ENCODE data around the gene NT5C2.
"Not testable (repeated sequence)": the region's sequence is repeated elsewhere in the genome, so short reads cannot be mapped to it uniquely, and the experiment has no call there.

Gene NT5C2

GRCh38 chr10:103140469-103140868 lies 52.6 kb downstream of the NT5C2 start:
- Histone ChIP-seq H3K27ac (no peak overlapping the region), H3K4me3 (no peak overlapping the region)

GRCh38 chr10:103139803-103140202 lies 53.3 kb downstream of the NT5C2 start:
- Histone ChIP-seq H3K27ac (no peak overlapping the region), H3K4me3 (no peak overlapping the region)

- H3K27ac ChIP-seq, H3K4me3 ChIP-seq: not testable (repeated sequence)
These were observed 57.9 kb downstream of the NT5C2 start for GRCh38 chr10:103135168-103135567.

GRCh38 chr10:103130910-103131309 lies 62.2 kb downstream of the NT5C2 start:
- Histone ChIP-seq H3K4me3 (no peak overlapping the region), H3K27ac (peak overlapping the region in 1 of 21 experiments; percentile 34)

GRCh38 chr10:103130180-103130579 lies 62.9 kb downstream of the NT5C2 start:
- H3K27ac ChIP-seq = not testable (repeated sequence)

GRCh38 chr10:103127241-103127640 lies 65.8 kb downstream of the NT5C2 start:
- Histone ChIP-seq H3K27ac (no peak overlapping the region), H3K4me3 (no peak overlapping the region)

More at GRCh38 chr10:103130180-103130579, 62.9 kb downstream of the NT5C2 start:
- not testable (repeated sequence) for H3K4me3 ChIP-seq

GRCh38 chr10:103125323-103126267 lies 67.5 kb downstream of the NT5C2 start:
- Histone ChIP-seq H3K27ac (peak overlapping the region in 2 of 21 experiments; percentile 3 to 20), H3K4me3 (no peak overlapping the region)

GRCh38 chr10:103124420-103125096 lies 68.5 kb downstream of the NT5C2 start:
- Histone ChIP-seq H3K27ac (no peak overlapping the region), H3K4me3 (no peak overlapping the region)

- Histone ChIP-seq H3K27ac (peak overlapping the region in 2 of 21 experiments; percentile 20), H3K4me3 (no peak overlapping the region)
These were observed 69.6 kb downstream of the NT5C2 start for GRCh38 chr10:103123282-103124024.

GRCh38 chr10:103120977-103121735 lies 71.9 kb downstream of the NT5C2 start:
- Histone ChIP-seq H3K4me3 (no peak overlapping the region), H3K27ac (peak overlapping the region in 2 of 21 experiments; percentile 14 to 27)

- no peak overlapping the region for H3K4me3 ChIP-seq
- no peak overlapping the region for H3K27ac ChIP-seq
These were observed 72.5 kb downstream of the NT5C2 start for GRCh38 chr10:103120546-103120945.

GRCh38 chr10:103117247-103117646 lies 75.8 kb downstream of the NT5C2 start:
- no peak overlapping the region for H3K4me3 ChIP-seq
- no peak overlapping the region for H3K27ac ChIP-seq

- Histone ChIP-seq H3K4me3 (no peak overlapping the region), H3K27ac (no peak overlapping the region)
These were observed 78.2 kb downstream of the NT5C2 start for GRCh38 chr10:103114876-103115275.

GRCh38 chr10:103111918-103112877 lies 80.9 kb downstream of the NT5C2 start:
- H3K4me3 ChIP-seq = no peak overlapping the region
- H3K27ac ChIP-seq = peak overlapping the region in 5 of 21 experiments; percentile 4 to 39 (median 18)

GRCh38 chr10:103111031-103111917 lies 81.8 kb downstream of the NT5C2 start:
- H3K27ac ChIP-seq = peak overlapping the region in 9 of 21 experiments; percentile 1 to 44 (median 18)
- H3K4me3 ChIP-seq = no peak overlapping the region

- H3K27ac ChIP-seq = peak overlapping the region in 4 of 21 experiments; percentile 14 to 44 (median 38)
- H3K4me3 ChIP-seq = no peak overlapping the region
These were observed 82.7 kb downstream of the NT5C2 start for GRCh38 chr10:103110407-103110806.

GRCh38 chr10:103109821-103110220 lies 83.3 kb downstream of the NT5C2 start:
- no peak overlapping the region for H3K4me3 ChIP-seq
- H3K27ac ChIP-seq = no peak overlapping the region

All from skin epidermis (tissue), 12 donors.